CD4-positive, alpha-beta T cell treated with Interferon gamma for 1 hour (primary cell): ENCODE data around the gene AKAP14.
"Not testable (repeated sequence)": the region's sequence is repeated elsewhere in the genome, so short reads cannot be mapped to it uniquely, and the experiment has no call there.

Source experiments
- DNase-seq: peaks from one replicate; pipeline ENCODE4 v3.0.0-alpha.2; 2020

AKAP14 gene

GRCh38 chrX:119935215-119935874 is 39.7 kb downstream of the AKAP14 start:
- DNase-seq = no peak

- DNase-seq = no peak
Observed at GRCh38 chrX:119941336-119941735, 45.6 kb downstream of the AKAP14 start.

GRCh38 chrX:119942173-119942819 is 46.6 kb downstream of the AKAP14 start:
- DNase-seq = no peak

GRCh38 chrX:119942831-119943184 is 47.1 kb downstream of the AKAP14 start:
- DNase-seq = no peak

GRCh38 chrX:119943185-119943988 is 47.7 kb downstream of the AKAP14 start, which contains the start of gene NKAP:
Gene NKAP, minus strand, starts transcription at chrX:119943751. Its CDS starts 146 bp downstream, at chrX:119943605.
- peak; percentile 79 for DNase-seq

GRCh38 chrX:119945481-119945880 is 49.8 kb downstream of the AKAP14 start:
- no peak for DNase-seq

- no peak for DNase-seq
Observed at GRCh38 chrX:119948381-119948780, 52.7 kb downstream of the AKAP14 start.

- no peak for DNase-seq
Observed at GRCh38 chrX:119954374-119954773, 58.7 kb downstream of the AKAP14 start.

GRCh38 chrX:119955807-119956570 is 60.3 kb downstream of the AKAP14 start:
- peak; percentile 53 for DNase-seq

GRCh38 chrX:119960625-119961024 is 64.9 kb downstream of the AKAP14 start:
- DNase-seq = no peak

GRCh38 chrX:119966837-119967236 is 71.1 kb downstream of the AKAP14 start:
- DNase-seq = not testable (repeated sequence)
